GM18517 (cell line): ENCODE results near the gene KHDRBS1.
"Not testable (repeated sequence)": the region's sequence is repeated elsewhere in the genome, so short reads cannot be mapped to it uniquely, and the experiment has no call there.

Experiments
- ATAC-seq: cut with Tn5 transposase; IDR thresholded peaks from one replicate; pipeline ENCODE4 v1.9.1; 2021; ENCODE audit warnings: mild to moderate bottlenecking, moderate library complexity; ENCODE audit not compliant: unreplicated experiment

KHDRBS1 gene

GRCh38 chr1:32012709-32013385 lies 821 bp upstream of the KHDRBS1 start:
- no peak for ATAC-seq

- ATAC-seq = peak; percentile 24
Observed at GRCh38 chr1:32014199-32014947, 705 bp downstream of the KHDRBS1 start.

GRCh38 chr1:32014948-32015273 lies 1.2 kb downstream of the KHDRBS1 start:
- no peak for ATAC-seq

- no peak for ATAC-seq
Observed at GRCh38 chr1:32020339-32020738, 6.7 kb downstream of the KHDRBS1 start.

GRCh38 chr1:32021574-32022018 lies 7.9 kb downstream of the KHDRBS1 start:
- not testable (repeated sequence) for ATAC-seq

GRCh38 chr1:32023351-32023750 lies 9.7 kb downstream of the KHDRBS1 start:
- ATAC-seq = no peak

GRCh38 chr1:32025515-32025914 lies 11.8 kb downstream of the KHDRBS1 start:
- no peak for ATAC-seq

GRCh38 chr1:32028746-32029145 lies 15.1 kb downstream of the KHDRBS1 start:
- no peak for ATAC-seq

- no peak for ATAC-seq
Observed at GRCh38 chr1:32031578-32032274, 18.1 kb downstream of the KHDRBS1 start.

GRCh38 chr1:32032275-32032615 lies 18.6 kb downstream of the KHDRBS1 start:
- ATAC-seq = no peak

- no peak for ATAC-seq
Observed at GRCh38 chr1:32035119-32035518, 21.5 kb downstream of the KHDRBS1 start.

- no peak for ATAC-seq
Observed at GRCh38 chr1:32040711-32041110, 27.0 kb downstream of the KHDRBS1 start.

GRCh38 chr1:32042330-32042729 lies 28.7 kb downstream of the KHDRBS1 start:
- no peak for ATAC-seq

- ATAC-seq = no peak
Observed at GRCh38 chr1:32044234-32044633, 30.6 kb downstream of the KHDRBS1 start.

- ATAC-seq = no peak
Observed at GRCh38 chr1:32045772-32046171, 32.1 kb downstream of the KHDRBS1 start.

- ATAC-seq = no peak
Observed at GRCh38 chr1:32047701-32048100, 34.0 kb downstream of the KHDRBS1 start.

- ATAC-seq = no peak
Observed at GRCh38 chr1:32048440-32048839, 34.8 kb downstream of the KHDRBS1 start.

GRCh38 chr1:32051706-32052105 lies 38.0 kb downstream of the KHDRBS1 start:
- no peak for ATAC-seq

GRCh38 chr1:32052887-32053286 lies 39.2 kb downstream of the KHDRBS1 start:
- ATAC-seq = no peak

- no peak for ATAC-seq
Observed at GRCh38 chr1:32055416-32055815, 41.7 kb downstream of the KHDRBS1 start.

- no peak for ATAC-seq
Observed at GRCh38 chr1:32056598-32056997, 42.9 kb downstream of the KHDRBS1 start.

GRCh38 chr1:32060914-32061313 lies 47.2 kb downstream of the KHDRBS1 start:
- no peak for ATAC-seq
